ENCODE results near the gene TEAD3.
"Not testable (repeated sequence)": the region's sequence is repeated elsewhere in the genome, so short reads cannot be mapped to it uniquely, and the experiment has no call there.

- not testable (repeated sequence) for TF ChIP-seq CTCF (IDR thresholded peaks at IDR 0.05; ENCODE audit: borderline replicate concordance, extremely low read depth, low read length, poor library complexity, severe bottlenecking); EZH2 (IDR thresholded peaks at IDR 0.05; ENCODE audit: borderline replicate concordance, low read depth, low read length, severe bottlenecking)
Measured at GRCh38 chr6:35535847-35536246, 39.0 kb upstream of the TEAD3 start.

All from DND-41 (cell line).